DOHH2 (cell line): Measurements from ENCODE around the gene CIPC.

Experiments used
- H3F3A ChIP-seq: fragments of 200-600 bp; sonication (generic), shearing (Covaris generic); 2 replicates; pipeline ENCODE4 v1.6.0; 2016; ENCODE audit warnings: antibody characterized with exemption, mild to moderate bottlenecking; ENCODE audit not compliant: control insufficient read depth, insufficient read depth
- H3K27ac ChIP-seq: fragments of 200-600 bp; sonication (generic); 2 replicates; pipeline ENCODE4 v1.5.1; 2014; ENCODE audit warnings: low read depth, mild to moderate bottlenecking, low read length, moderate library complexity
- H3K27me3 ChIP-seq: fragments of 200-600 bp; sonication (generic); 2 replicates; pipeline ENCODE4 v1.6.1; 2014; ENCODE audit warnings: mild to moderate bottlenecking, low read length, mixed read lengths; ENCODE audit not compliant: control insufficient read depth
- H3K36me3 ChIP-seq: fragments of 200-600 bp; sonication (generic); 2 replicates; pipeline ENCODE4 v1.6.1; 2014; ENCODE audit warnings: mild to moderate bottlenecking, low read length, moderate library complexity, mixed read lengths; ENCODE audit not compliant: control insufficient read depth
- H3K4me1 ChIP-seq: fragments of 200-600 bp; sonication (generic); 2 replicates; pipeline ENCODE4 v1.6.1; 2014; ENCODE audit warnings: mild to moderate bottlenecking, low read length, mixed read lengths; ENCODE audit not compliant: control insufficient read depth
- H3K4me2 ChIP-seq: fragments of 200-600 bp; sonication (generic); 2 replicates; pipeline ENCODE4 v1.6.0; 2014; ENCODE audit warnings: mild to moderate bottlenecking, low read length, moderate library complexity
- H3K4me3 ChIP-seq: fragments of 200-600 bp; sonication (generic); 2 replicates; pipeline ENCODE4 v1.5.1; 2014; ENCODE audit warnings: mild to moderate bottlenecking, low read length, mixed read lengths
- H3K79me2 ChIP-seq: fragments of 200-600 bp; sonication (generic); 2 replicates; pipeline ENCODE4 v1.6.1; 2014; ENCODE audit warnings: mild to moderate bottlenecking, low read length, mixed read lengths; ENCODE audit not compliant: control insufficient read depth
- H3K9me2 ChIP-seq: fragments of 200-600 bp; sonication (generic); replicated peaks from 2 replicates; pipeline ENCODE4 v1.6.1; 2014; ENCODE audit warnings: mild to moderate bottlenecking, low read length, mixed read lengths; ENCODE audit not compliant: control insufficient read depth
- H3K9me3 ChIP-seq: fragments of 200-600 bp; sonication (generic); 2 replicates; pipeline ENCODE4 v1.6.1; 2014; ENCODE audit warnings: antibody characterized with exemption, low read length, mixed read lengths; ENCODE audit not compliant: control insufficient read depth, insufficient read depth
- H4K20me1 ChIP-seq: fragments of 200-600 bp; sonication (generic); 2 replicates; pipeline ENCODE4 v1.6.0; 2014; ENCODE audit warnings: low read depth, mild to moderate bottlenecking, antibody characterized with exemption, low read length, moderate library complexity; ENCODE audit not compliant: control insufficient read depth, insufficient read depth
- EZH2phosphoT487 ChIP-seq: fragments of 200-600 bp; sonication (generic); IDR thresholded peaks from 2 replicates; pipeline ENCODE4 v1.6.1; 2017; ENCODE audit warnings: borderline replicate concordance, mild to moderate bottlenecking, antibody characterized with exemption, low read length, moderate library complexity, mixed read lengths
- TF ChIP-seq, protein P1 (sequence below): fragments of 200-600 bp; sonication (generic); IDR thresholded peaks from one replicate; pipeline ENCODE4 v1.5.1; 2014; ENCODE audit warnings: antibody characterized with exemption, mild to moderate bottlenecking, low read depth, low read length; ENCODE audit not compliant: poor library complexity, severe bottlenecking

CIPC gene

DNA sequence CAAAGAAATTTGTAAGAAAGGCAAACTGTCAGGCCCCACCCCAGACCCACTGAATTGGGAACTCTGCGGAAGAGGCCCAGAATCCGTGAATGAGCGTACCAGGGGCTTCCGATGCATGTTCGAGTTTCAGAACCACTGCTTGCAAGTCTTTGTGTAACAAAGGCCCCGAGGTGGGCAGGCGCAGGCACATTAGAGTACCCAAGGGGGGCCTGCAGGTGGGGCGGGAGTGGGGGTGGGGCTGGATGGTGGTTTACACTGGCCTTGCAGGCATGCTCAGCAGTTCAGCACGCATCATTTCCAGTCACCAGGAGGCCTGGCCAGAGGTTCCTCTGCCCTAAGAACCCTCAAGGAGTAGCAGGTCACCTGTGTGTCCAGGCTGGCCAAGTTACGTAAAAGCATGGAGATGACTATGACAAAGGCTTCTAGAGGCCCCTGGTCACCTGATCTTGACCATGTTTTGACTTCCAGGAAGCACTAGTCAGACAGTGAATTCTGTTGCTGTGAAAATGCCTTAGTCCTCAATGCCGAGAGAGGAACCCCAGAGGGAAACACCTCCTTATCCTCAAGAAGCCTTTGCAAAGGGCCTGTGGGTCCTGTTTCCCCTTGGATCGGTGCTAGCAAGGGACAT is 36.3 kb upstream of the CIPC start:
- TF ChIP-seq, protein P1, sequence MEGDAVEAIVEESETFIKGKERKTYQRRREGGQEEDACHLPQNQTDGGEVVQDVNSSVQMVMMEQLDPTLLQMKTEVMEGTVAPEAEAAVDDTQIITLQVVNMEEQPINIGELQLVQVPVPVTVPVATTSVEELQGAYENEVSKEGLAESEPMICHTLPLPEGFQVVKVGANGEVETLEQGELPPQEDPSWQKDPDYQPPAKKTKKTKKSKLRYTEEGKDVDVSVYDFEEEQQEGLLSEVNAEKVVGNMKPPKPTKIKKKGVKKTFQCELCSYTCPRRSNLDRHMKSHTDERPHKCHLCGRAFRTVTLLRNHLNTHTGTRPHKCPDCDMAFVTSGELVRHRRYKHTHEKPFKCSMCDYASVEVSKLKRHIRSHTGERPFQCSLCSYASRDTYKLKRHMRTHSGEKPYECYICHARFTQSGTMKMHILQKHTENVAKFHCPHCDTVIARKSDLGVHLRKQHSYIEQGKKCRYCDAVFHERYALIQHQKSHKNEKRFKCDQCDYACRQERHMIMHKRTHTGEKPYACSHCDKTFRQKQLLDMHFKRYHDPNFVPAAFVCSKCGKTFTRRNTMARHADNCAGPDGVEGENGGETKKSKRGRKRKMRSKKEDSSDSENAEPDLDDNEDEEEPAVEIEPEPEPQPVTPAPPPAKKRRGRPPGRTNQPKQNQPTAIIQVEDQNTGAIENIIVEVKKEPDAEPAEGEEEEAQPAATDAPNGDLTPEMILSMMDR: no peak
- no peak for TF ChIP-seq EZH2phosphoT487
- Histone ChIP-seq H3K4me1 (peaks cover 15% of the 10 kb centered on the region), H3K27me3 (peaks cover 41% of the 10 kb centered on the region), H3K27ac (no peak overlapping the region), H3K9me2 (no peaks in the 10 kb centered on the region), H3K4me3 (no peak overlapping the region), H3F3A (no peaks in the 10 kb centered on the region), H3K4me2 (no peak overlapping the region), H3K9me3 (no peaks in the 10 kb centered on the region), H4K20me1 (no peaks in the 10 kb centered on the region), H3K36me3 (no peaks in the 10 kb centered on the region), H3K79me2 (no peaks in the 10 kb centered on the region)

DNA sequence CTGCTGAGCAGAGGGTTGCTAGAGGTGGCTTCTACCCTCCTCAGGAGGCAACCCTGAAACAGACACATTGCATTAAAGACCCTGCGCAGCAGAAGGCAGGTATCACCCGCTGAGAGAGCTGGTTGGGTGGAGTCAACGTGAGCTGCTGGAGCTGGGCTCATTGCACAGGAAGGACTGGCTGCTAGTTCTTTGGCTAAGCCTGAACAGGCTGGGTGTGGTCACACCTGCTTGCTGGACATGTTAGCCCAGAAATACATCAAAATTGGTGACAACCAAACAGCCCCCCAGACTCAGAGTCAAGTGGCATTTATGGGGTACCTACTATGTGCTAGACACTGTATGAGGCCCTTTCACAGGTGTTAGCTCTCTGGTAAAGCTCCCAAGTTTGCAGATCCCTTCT is 35.8 kb upstream of the CIPC start:
- H3K4me1 ChIP-seq: peaks cover 16% of the 10 kb centered on the region
- H3K27me3 ChIP-seq: peaks cover 41% of the 10 kb centered on the region
- TF ChIP-seq, protein P1: no peak
- no peak for TF ChIP-seq EZH2phosphoT487
- no peak overlapping the region for H3K4me2 ChIP-seq
- H3F3A ChIP-seq: no peaks in the 10 kb centered on the region
- H4K20me1 ChIP-seq: no peaks in the 10 kb centered on the region
- H3K27ac ChIP-seq: no peak overlapping the region
- H3K36me3 ChIP-seq: no peaks in the 10 kb centered on the region
- no peak overlapping the region for H3K4me3 ChIP-seq
- H3K9me3 ChIP-seq: no peaks in the 10 kb centered on the region
- no peaks in the 10 kb centered on the region for H3K79me2 ChIP-seq
- H3K9me2 ChIP-seq: no peaks in the 10 kb centered on the region

DNA sequence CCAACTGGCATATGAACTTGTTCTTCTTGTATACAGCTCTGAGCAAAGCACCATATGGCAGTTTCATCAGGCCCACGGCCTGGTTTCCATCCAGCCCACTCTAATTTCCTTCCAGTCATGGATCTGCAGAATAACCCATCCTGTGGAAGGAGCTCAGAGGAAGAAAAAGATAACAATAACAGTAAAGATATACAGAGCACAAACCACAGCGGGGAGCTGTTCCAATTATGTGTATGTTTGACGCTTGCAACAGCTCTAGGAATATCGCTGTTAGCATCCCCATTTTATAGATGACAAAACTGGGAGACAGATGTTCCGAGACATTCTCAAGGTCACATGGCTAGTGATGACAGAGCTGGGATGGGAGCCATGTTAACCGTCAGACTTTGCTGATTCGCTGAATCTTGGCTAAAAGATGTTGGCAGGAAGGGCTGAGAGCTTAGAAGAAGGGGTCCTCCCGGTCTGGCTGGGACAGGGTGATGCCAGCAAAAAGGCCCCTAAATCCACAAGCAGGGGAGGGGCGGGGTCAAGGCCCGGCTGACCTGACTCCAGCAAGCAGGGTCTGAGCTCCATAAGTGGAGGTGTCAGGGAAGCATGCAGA is 34.4 kb upstream of the CIPC start:
- no peaks in the 10 kb centered on the region for H3K36me3 ChIP-seq
- H3K9me3 ChIP-seq: no peaks in the 10 kb centered on the region
- peaks cover 2% of the 10 kb centered on the region; the same call in 1 of the 2 replicates for H4K20me1 ChIP-seq
- H3F3A ChIP-seq: no peaks in the 10 kb centered on the region
- no peaks in the 10 kb centered on the region for H3K9me2 ChIP-seq
- no peak overlapping the region for H3K4me3 ChIP-seq
- no peaks in the 10 kb centered on the region for H3K79me2 ChIP-seq
- TF ChIP-seq EZH2phosphoT487: no peak
- no peak overlapping the region for H3K4me2 ChIP-seq
- H3K4me1 ChIP-seq: peaks cover 16% of the 10 kb centered on the region
- peaks cover 48% of the 10 kb centered on the region for H3K27me3 ChIP-seq
- no peak overlapping the region for H3K27ac ChIP-seq

DNA sequence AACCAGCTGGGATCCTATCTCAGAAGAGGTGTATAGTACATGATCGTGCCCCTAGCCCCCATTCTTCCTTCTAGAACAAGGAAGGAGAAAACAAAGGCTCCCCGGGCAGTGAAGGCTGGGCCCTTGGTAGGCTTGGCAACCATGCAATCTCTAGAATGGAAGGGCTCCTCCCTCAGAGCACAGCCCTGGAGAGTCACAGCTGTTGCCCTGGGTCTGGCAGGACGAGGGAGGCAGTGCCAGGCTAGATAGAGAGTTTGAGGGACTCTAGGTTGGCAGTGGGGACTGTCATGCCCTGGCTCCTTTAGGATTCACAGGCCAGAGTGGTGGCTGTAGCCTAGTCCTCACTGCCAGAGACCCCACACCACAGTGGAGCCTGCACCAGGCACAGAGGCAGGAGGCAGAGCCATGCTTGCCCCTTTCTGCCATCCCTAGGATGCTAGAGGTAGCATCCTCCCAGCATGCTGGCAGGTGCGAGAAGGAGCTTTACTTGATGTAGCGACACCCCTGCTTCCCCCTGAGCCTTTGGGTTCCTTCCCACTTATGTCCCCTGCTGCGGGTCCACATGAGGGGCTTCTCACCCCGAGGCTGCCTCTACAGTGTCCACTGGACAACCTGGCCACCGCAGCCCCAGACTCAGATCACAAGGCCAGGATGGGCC is 33.4 kb upstream of the CIPC start:
- Histone ChIP-seq H3K9me2 (no peaks in the 10 kb centered on the region), H3K4me2 (no peak overlapping the region), H4K20me1 (peaks cover 5% of the 10 kb centered on the region; the same call in 1 of the 2 replicates), H3K36me3 (no peaks in the 10 kb centered on the region), H3F3A (no peaks in the 10 kb centered on the region), H3K79me2 (no peaks in the 10 kb centered on the region), H3K27ac (no peak overlapping the region), H3K4me3 (no peak overlapping the region), H3K9me3 (no peaks in the 10 kb centered on the region), H3K27me3 (peaks cover 49% of the 10 kb centered on the region), H3K4me1 (peaks cover 16% of the 10 kb centered on the region)
- TF ChIP-seq, protein P1: no peak
- no peak for TF ChIP-seq EZH2phosphoT487
